AG09309 (cell line): ENCODE data around the gene RAX.

Source experiments
- DNase-seq: peaks from one replicate; pipeline ENCODE4 v3.0.0-alpha.2; 2010; ENCODE audit warnings: low read depth
- H3K4me3 ChIP-seq: 2 replicates; pipeline ENCODE4 v1.5.1; 2011; ENCODE audit warnings: mild to moderate bottlenecking, low read depth, low read length, moderate library complexity; ENCODE audit not compliant: control insufficient read depth
- CTCF ChIP-seq: IDR thresholded peaks from 2 replicates; pipeline ENCODE4 v1.5.1; 2011; ENCODE audit warnings: mild to moderate bottlenecking, low read depth, low read length, inconsistent platforms; ENCODE audit not compliant: insufficient read depth, control insufficient read depth; ENCODE audit errors: missing control alignments

Gene RAX

GRCh38 chr18:59293317-59293716, 20.1 kb upstream of the RAX start:
- TF ChIP-seq CTCF: no peak
- no peak for DNase-seq
- no peak overlapping the region for H3K4me3 ChIP-seq

GRCh38 chr18:59286341-59286740, 13.1 kb upstream of the RAX start:
- H3K4me3 ChIP-seq: no peak overlapping the region
- no peak for TF ChIP-seq CTCF
- DNase-seq: no peak

GRCh38 chr18:59282341-59282740, 9.1 kb upstream of the RAX start:
- TF ChIP-seq CTCF: no peak
- H3K4me3 ChIP-seq: no peak overlapping the region
- no peak for DNase-seq

- no peak overlapping the region for H3K4me3 ChIP-seq
- no peak for DNase-seq
- no peak for TF ChIP-seq CTCF
Observed at GRCh38 chr18:59279722-59280121, 6.5 kb upstream of the RAX start.

GRCh38 chr18:59279193-59279592, 5.9 kb upstream of the RAX start:
- TF ChIP-seq CTCF: no peak
- peak; percentile 5 for DNase-seq
- H3K4me3 ChIP-seq: no peak overlapping the region

GRCh38 chr18:59278793-59279192, 5.5 kb upstream of the RAX start:
- DNase-seq: no peak
- no peak for TF ChIP-seq CTCF
- no peak overlapping the region for H3K4me3 ChIP-seq

- H3K4me3 ChIP-seq: no peak overlapping the region
- DNase-seq: no peak
- no peak for TF ChIP-seq CTCF
Observed at GRCh38 chr18:59276047-59276446, 2.8 kb upstream of the RAX start.
